ENCODE data around the gene MAN1A2.

MAN1A2 gene

GRCh38 chr1:117339866-117340700 is 27.2 kb upstream of the MAN1A2 start (continued):
- TF ChIP-seq ZNF639 (tag by site-specific recombination; IDR thresholded peaks at IDR 0.05) (peak; percentile 88; the same call in 1 of the 2 replicates), ZNF76 (tag by site-specific recombination; IDR thresholded peaks at IDR 0.05; ENCODE audit: borderline replicate concordance, low read depth) (peak; percentile 64; the same call in 1 of the 2 replicates), RBAK (tag by site-specific recombination; IDR thresholded peaks at IDR 0.05) (no peak), TCF7L2 (IDR thresholded peaks at IDR 0.05; ENCODE audit: borderline replicate concordance, low read depth, low read length) (no peak), ZNF747 (tag by site-specific recombination; IDR thresholded peaks at IDR 0.05) (no peak), ZNF155 (tag by site-specific recombination; IDR thresholded peaks at IDR 0.05) (no peak), SCRT2 (tag by site-specific recombination; IDR thresholded peaks at IDR 0.05) (no peak), ZBTB7A (tag by site-specific recombination; IDR thresholded peaks at IDR 0.05; ENCODE audit: low read depth) (no peak), ZFHX2 (tag by site-specific recombination; conservative IDR thresholded peaks at IDR 0.05) (no peak; the same call in 1 of the 2 replicates), ZNF169 (tag by site-specific recombination; IDR thresholded peaks at IDR 0.05) (no peak), SETDB1 (IDR thresholded peaks at IDR 0.05; ENCODE audit: insufficient read length, low read length) (peak; percentile 49), ZNF549 (tag by site-specific recombination; IDR thresholded peaks at IDR 0.05) (no peak), ZSCAN23 (tag by site-specific recombination; IDR thresholded peaks at IDR 0.05) (peak; percentile 78), ZNF391 (tag by site-specific recombination; IDR thresholded peaks at IDR 0.05; ENCODE audit: borderline replicate concordance, low read depth) (peak; percentile 70; the same call in 1 of the 2 replicates), ZNF341 (tag by site-specific recombination; IDR thresholded peaks at IDR 0.05; ENCODE audit: low read depth) (peak; percentile 47; the same call in 1 of the 2 replicates), ZNF140 (tag by site-specific recombination; IDR thresholded peaks at IDR 0.05) (no peak), ZNF624 (tag by site-specific recombination; IDR thresholded peaks at IDR 0.05) (no peak), KLF1 (tag by site-specific recombination; IDR thresholded peaks at IDR 0.05) (no peak; the same call in 1 of the 2 replicates), PRDM10 (tag by site-specific recombination; IDR thresholded peaks at IDR 0.05) (peak; percentile 36; the same call in 1 of the 2 replicates), ZNF658 (tag by site-specific recombination; IDR thresholded peaks at IDR 0.05) (no peak), ZNF629 (tag by site-specific recombination; IDR thresholded peaks at IDR 0.05) (peak; percentile 96), ZNF580 (tag by site-specific recombination; IDR thresholded peaks at IDR 0.05) (peak; percentile 77; the same call in 1 of the 2 replicates), ZNF274 (IDR thresholded peaks at IDR 0.05; ENCODE audit: low read length) (no peak), ZNF274 (tag by site-specific recombination; IDR thresholded peaks at IDR 0.05; ENCODE audit: borderline replicate concordance) (no peak), ZNF175 (tag by site-specific recombination; IDR thresholded peaks at IDR 0.05) (no peak), PBX3 (CRISPR knock-in tag; IDR thresholded peaks at IDR 0.05) (no peak), ZNF26 (tag by site-specific recombination; IDR thresholded peaks at IDR 0.05) (no peak), ZNF621 (tag by site-specific recombination; IDR thresholded peaks at IDR 0.05) (no peak), ZBTB44 (tag by site-specific recombination; IDR thresholded peaks at IDR 0.05) (peak; percentile 11; the same call in 1 of the 2 replicates), KLF16 (tag by site-specific recombination; IDR thresholded peaks at IDR 0.05) (no peak; the same call in 1 of the 2 replicates)
